HepG2 (cell line): ENCODE data around the gene GPSM1. TPM values are rescaled to one million over a fixed set of nuclear protein-coding genes. Genes with fewer than 3 reads are reported as not detected.

Experiments
- ATAC-seq: fragments of 200-7000 bp; cut with Tn5 transposase; 3 replicates; pipeline ENCODE4 v1.9.1; 2020; ENCODE audit warnings: mild to moderate bottlenecking, moderate library complexity
- BruUV-seq: library from RNA; stranded (reverse); fragments of 400-500 nt; replicated peaks from 2 replicates; lab custom pipeline; 2021; lab: Mats Ljungman, UMichigan
- CTCF ChIA-PET: fragments of 300-600 bp; formaldehyde crosslinking; extraction: SDS; loops from one replicate; lab custom pipeline; 2021; ENCODE audit warnings: low total read pairs, inconsistent platforms, low intra/inter-chr PET ratio; lab: Yijun Ruan, JAX
- POLR2A ChIA-PET: fragments of 350-600 bp; sonication (Branson Sonifier 250); formaldehyde crosslinking; loops from one replicate; lab custom pipeline; 2020; ENCODE audit warnings: antibody characterized with exemption, inconsistent platforms; lab: Yijun Ruan, JAX
- DNase-seq: peaks from one replicate; pipeline ENCODE4 v3.0.0-alpha.2; 2015; ENCODE audit warnings: low spot score
- FAIRE-seq: peaks from 3 replicates; lab custom pipeline; 2011; peaks lifted over from hg19 to GRCh38; lab: Jason Lieb, UNC
- H2AFZ ChIP-seq: one replicate; pipeline ENCODE4 v1.6.1; 2011; ENCODE audit warnings: low read length, inconsistent platforms
- H3K27ac ChIP-seq: fragments of 300-600 bp; 3 replicates; pipeline ENCODE4 v1.8.0; 2011; ENCODE audit warnings: mixed run types, mild to moderate bottlenecking, mixed read lengths, low read length, inconsistent platforms; ENCODE audit not compliant: insufficient read depth; ENCODE audit errors: extremely low read length
- H3K27me3 ChIP-seq, 2 experiments: fragments of 200-600 bp in 1 of 2; 2 replicates in 1 of 2; 3 replicates in 1 of 2; pipeline versions ENCODE4 v1.6.0 to v1.8.0; 2011; ENCODE audit warnings: low read length in 2 of 2, mild to moderate bottlenecking in 2 of 2, moderate library complexity in 2 of 2, inconsistent platforms in 1 of 2; ENCODE audit not compliant: insufficient read depth in 2 of 2, control insufficient read depth in 1 of 2
- H3K36me3 ChIP-seq, 2 experiments: fragments of 200-600 bp in 1 of 2; replicated peaks in 1 of 2; 2 replicates in 1 of 2; 3 replicates in 1 of 2; pipeline versions ENCODE4 v1.5.1 to v1.8.0; 2011; ENCODE audit warnings: low read length in 2 of 2, inconsistent platforms in 1 of 2; ENCODE audit not compliant: insufficient read depth in 2 of 2, control insufficient read depth in 1 of 2
- H3K4me1 ChIP-seq: 2 replicates; pipeline ENCODE4 v1.5.1; 2012; ENCODE audit warnings: low read length, inconsistent platforms; ENCODE audit not compliant: insufficient read depth
- H3K4me2 ChIP-seq: 2 replicates; pipeline ENCODE4 v1.6.0; 2011; ENCODE audit warnings: low read depth, low read length, inconsistent platforms
- H3K4me3 ChIP-seq, 3 experiments: fragments of 200-600 bp in 1 of 3; sonication (generic), shearing (Covaris generic) in 1 of 3; replicated peaks in 1 of 3; 2 replicates each; pipeline ENCODE4 v1.5.1; 2011 to 2016; ENCODE audit warnings: low read length in 3 of 3, inconsistent platforms in 2 of 3, low read depth in 2 of 3, mild to moderate bottlenecking in 2 of 3, control low read depth in 1 of 3, mixed read lengths in 1 of 3; ENCODE audit not compliant: insufficient read depth in 1 of 3
- H3K79me2 ChIP-seq: one replicate; pipeline ENCODE4 v1.6.1; 2011; ENCODE audit warnings: low read length, inconsistent platforms; ENCODE audit not compliant: insufficient read depth
- H3K9ac ChIP-seq: 2 replicates; pipeline ENCODE4 v1.6.0; 2011; ENCODE audit warnings: mild to moderate bottlenecking, low read depth, low read length, inconsistent platforms; ENCODE audit not compliant: insufficient read depth
- H3K9me3 ChIP-seq: 2 replicates; pipeline ENCODE4 v1.5.1; 2012; ENCODE audit warnings: mild to moderate bottlenecking, low read length
- H4K20me1 ChIP-seq: 2 replicates; pipeline ENCODE4 v1.6.0; 2011; ENCODE audit warnings: inconsistent platforms, mild to moderate bottlenecking, low read length, moderate library complexity; ENCODE audit not compliant: insufficient read depth
- AGO2 ChIP-seq: fragments of 200-400 bp; formaldehyde crosslinking; optimal IDR thresholded peaks from 2 replicates; pipeline ENCODE3; 2017; ENCODE audit warnings: mild to moderate bottlenecking, low read depth, low read length, moderate library complexity
- KLF15 ChIP-seq: sonication (generic); formaldehyde crosslinking; IDR thresholded peaks from 2 replicates; pipeline ENCODE4 v1.8.1; 2023; ENCODE audit warnings: borderline replicate concordance, mild to moderate bottlenecking, inconsistent platforms, missing genetic modification reagents, mixed read lengths
- ZFX ChIP-seq: sonication (generic); formaldehyde crosslinking; IDR thresholded peaks from 2 replicates; pipeline ENCODE4 v1.4.0; 2020; ENCODE audit warnings: mild to moderate bottlenecking, low read depth, missing genetic modification reagents, moderate library complexity
- WGBS: methylation state at CpG from one replicate; pipeline ENCODE4 v1.1.6; 2017; ENCODE audit warnings: low lambda C conversion rate; 5-methylcytosine and 5-hydroxymethylcytosine counted together
- in situ Hi-C: cut with HindIII; loops from 2 replicates; pipeline ENCODE4 v1.10.0; 2017; ENCODE audit warnings: low pct_unique_long_range_greater_than_20kb; ENCODE audit not compliant: extremely low pct_ligation_motif_present
- intact Hi-C: fragments of 100-400 bp; cut with micrococcal nuclease; formaldehyde crosslinking; loops from one replicate; pipeline ENCODE4 v1.10.0; 2022; ENCODE audit not compliant: unreplicated experiment
- polyA plus RNA-seq, 8 experiments: library from polyadenylated mRNA; depleted of rRNA in 3 of 8; stranded (reverse) in 7 of 8; unstranded in 1 of 8; fragments of >200 nt; fragmentation: Illumina TruSeq in 4 of 8; extraction: Trizol in 4 of 8; gene quantifications; 2 replicates each; pipeline versions ENCODE4 v1.2.1 to v1.2.3, GENCODE V29; 2011 to 2016; ENCODE audit warnings: low read depth in 4 of 8, missing spikeins in 1 of 8, mixed read lengths in 1 of 8; ENCODE audit not compliant: insufficient read depth in 1 of 8
- total RNA-seq, 5 experiments: library from RNA; depleted of rRNA; stranded (reverse); fragments of >200 nt; fragmentation: Illumina TruSeq; extraction: Trizol; gene quantifications; 2 replicates each; pipeline ENCODE4 v1.2.3, GENCODE V29; 2016; ENCODE audit warnings: low read depth in 1 of 5
- TF ChIP-seq, protein P1 (sequence below), 2 experiments: sonication (generic) in 1 of 2; formaldehyde crosslinking in 1 of 2; IDR thresholded peaks; 2 replicates each; pipeline versions ENCODE4 v1.5.1 to v1.6.1; 2011 to 2020; ENCODE audit warnings: borderline replicate concordance in 1 of 2, low read depth in 1 of 2, low read length in 1 of 2, mild to moderate bottlenecking in 1 of 2, missing genetic modification reagents in 1 of 2, moderate library complexity in 1 of 2

GPSM1 gene
- total and polyA plus RNA-seq, 2 of the 13 experiments (the other 11 are each of a cell fraction or from before 2014, with no cell fraction given) = 1.0 to 2.4 TPM

- Histone ChIP-seq H3K79me2 (no peaks in the 10 kb centered on the region), H3K4me3 (no peak overlapping the region), H3K27me3 (no peaks in the 10 kb centered on the region; a peak in 1 of 5 replicates), H2AFZ (no peak overlapping the region), H4K20me1 (no peaks in the 10 kb centered on the region), H3K4me2 (no peak overlapping the region), H3K36me3 (peaks cover 16 to 25% of the 10 kb centered on the region in 2 experiments; a peak in 3 of 5 replicates), H3K27ac (no peak overlapping the region), H3K9ac (no peak overlapping the region), H3K9me3 (no peaks in the 10 kb centered on the region), H3K4me1 (peaks cover 14% of the 10 kb centered on the region)
- no peak for FAIRE-seq
- TF ChIP-seq ZFX = 0 out of 2 replicates have a peak, but pooled peaks have one; percentile 10
- no peak for TF ChIP-seq KLF15 (CRISPR knock-in tag)
- peak; percentile 36 for TF ChIP-seq AGO2
- TF ChIP-seq, protein P1, sequence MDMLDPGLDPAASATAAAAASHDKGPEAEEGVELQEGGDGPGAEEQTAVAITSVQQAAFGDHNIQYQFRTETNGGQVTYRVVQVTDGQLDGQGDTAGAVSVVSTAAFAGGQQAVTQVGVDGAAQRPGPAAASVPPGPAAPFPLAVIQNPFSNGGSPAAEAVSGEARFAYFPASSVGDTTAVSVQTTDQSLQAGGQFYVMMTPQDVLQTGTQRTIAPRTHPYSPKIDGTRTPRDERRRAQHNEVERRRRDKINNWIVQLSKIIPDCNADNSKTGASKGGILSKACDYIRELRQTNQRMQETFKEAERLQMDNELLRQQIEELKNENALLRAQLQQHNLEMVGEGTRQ (IDR thresholded peaks at IDR 0.05; ENCODE audit: low read depth, low read length) = no peak
- TF ChIP-seq, protein P1 (CRISPR knock-in tag; IDR thresholded peaks at IDR 0.05; ENCODE audit: borderline replicate concordance) = no peak
- DNase-seq = no peak
- ATAC-seq = no peak
- in situ Hi-C loops = no loop called here
- intact Hi-C loops = no loop called here
- CTCF ChIA-PET = no interaction called here
- BruUV-seq = no TSS peak
- POLR2A ChIA-PET = no interaction called here
- WGBS = 93% methylated on average over 17 of the region's 28 CpGs
These were observed 51.0 kb downstream of the GPSM1 start for GRCh38 chr9:136378170-136379002.
